Measurements from ENCODE around the gene ROS1.
A peak's percentile ranks its signal among the peaks of the same experiment; 100 is the strongest.

DNA sequence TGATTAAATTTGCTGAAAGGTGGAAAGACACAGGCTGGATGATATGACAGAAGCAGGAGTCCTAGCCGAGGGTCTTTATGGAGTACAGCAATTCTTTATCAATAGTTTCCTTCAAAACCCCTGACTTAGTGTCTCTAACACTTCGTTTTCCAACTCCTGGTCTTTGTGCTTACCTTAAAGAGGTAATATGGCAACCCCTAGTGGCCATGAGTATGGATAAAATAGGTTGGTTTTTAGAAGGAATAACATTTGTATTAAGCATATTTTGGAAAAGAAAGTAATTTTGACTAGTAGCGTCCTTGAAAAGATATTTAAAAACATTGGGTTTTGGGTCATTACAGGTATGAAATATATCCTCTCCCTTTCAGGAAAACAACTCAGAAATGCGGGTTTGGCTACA is 108.5 kb downstream of the ROS1 start:
- TF ChIP-seq CTCF (conservative IDR thresholded peaks at IDR 0.05 in 1 of 2, IDR thresholded peaks at IDR 0.05 in 1 of 2; ENCODE audit: low read depth in 1 of 2, low read length in 2 of 2) (peak in 1 of 2 donors; percentile 36), EZH2 (IDR thresholded peaks at IDR 0.05; ENCODE audit: low read length, missing control alignments) (no peak)
